ENCODE measurements around the gene SPTLC3.
A peak's percentile ranks its signal among the peaks of the same experiment; 100 is the strongest.
"Not testable (repeated sequence)": the region's sequence is repeated elsewhere in the genome, so short reads cannot be mapped to it uniquely, and the experiment has no call there.

The SPTLC3 gene

GRCh38 chr20:13008761-13009681, at the start of gene SPTLC3:
SPTLC3 (plus strand) TSS chr20:13008972; CDS start chr20:13009268, 296 bp downstream.
- DNase-seq (ENCODE audit: low read depth) = peak; percentile 51

GRCh38 chr20:12961725-12962124, 47.0 kb upstream of the SPTLC3 start:
- no peak for DNase-seq (ENCODE audit: low read depth)

GRCh38 chr20:12962895-12963294, 45.9 kb upstream of the SPTLC3 start:
- DNase-seq (ENCODE audit: low read depth) = no peak

- no peak for DNase-seq (ENCODE audit: low read depth)
Measured at GRCh38 chr20:12963416-12963815, 45.4 kb upstream of the SPTLC3 start.

- no peak for DNase-seq (ENCODE audit: low read depth)
Measured at GRCh38 chr20:12965212-12965869, 43.4 kb upstream of the SPTLC3 start.

GRCh38 chr20:12965870-12966251, 42.9 kb upstream of the SPTLC3 start:
- no peak for DNase-seq (ENCODE audit: low read depth)

GRCh38 chr20:12966468-12967085, 42.2 kb upstream of the SPTLC3 start:
- DNase-seq (ENCODE audit: low read depth) = peak; percentile 50

GRCh38 chr20:12967932-12968331, 40.8 kb upstream of the SPTLC3 start:
- no peak for DNase-seq (ENCODE audit: low read depth)

GRCh38 chr20:12968472-12968871, 40.3 kb upstream of the SPTLC3 start:
- DNase-seq (ENCODE audit: low read depth) = no peak

- DNase-seq (ENCODE audit: low read depth) = no peak
Measured at GRCh38 chr20:12969071-12969669, 39.6 kb upstream of the SPTLC3 start.

GRCh38 chr20:12970372-12970821, 38.4 kb upstream of the SPTLC3 start:
- DNase-seq (ENCODE audit: low read depth) = peak; percentile 38

GRCh38 chr20:12975833-12976608, 32.8 kb upstream of the SPTLC3 start:
- DNase-seq (ENCODE audit: low read depth) = no peak

- DNase-seq (ENCODE audit: low read depth) = no peak
Measured at GRCh38 chr20:12976720-12977309, 32.0 kb upstream of the SPTLC3 start.

- no peak for DNase-seq (ENCODE audit: low read depth)
Measured at GRCh38 chr20:12977328-12978125, 31.2 kb upstream of the SPTLC3 start.

GRCh38 chr20:12978126-12978394, 30.7 kb upstream of the SPTLC3 start:
- DNase-seq (ENCODE audit: low read depth) = no peak

- no peak for DNase-seq (ENCODE audit: low read depth)
Measured at GRCh38 chr20:12978613-12979495, 29.9 kb upstream of the SPTLC3 start.

GRCh38 chr20:12979713-12980112, 29.1 kb upstream of the SPTLC3 start:
- DNase-seq (ENCODE audit: low read depth) = not testable (repeated sequence)

- no peak for DNase-seq (ENCODE audit: low read depth)
Measured at GRCh38 chr20:12982098-12982497, 26.7 kb upstream of the SPTLC3 start.

GRCh38 chr20:12984069-12984765, 24.6 kb upstream of the SPTLC3 start:
- DNase-seq (ENCODE audit: low read depth) = no peak
